Measurements from ENCODE around the gene AKAP8L.

The AKAP8L gene

GRCh38 chr19:15442142-15442920 is 23.5 kb upstream of the AKAP8L start:
- H3K79me2 ChIP-seq (ENCODE audit: control insufficient read depth, insufficient read depth, low read length, poor library complexity): no peaks in the 10 kb centered on the region
- H4K12ac ChIP-seq (ENCODE audit: low read depth, low read length): no peak overlapping the region
- no peak overlapping the region for H2BK12ac ChIP-seq (ENCODE audit: low read length)
- no peak overlapping the region for H3K23ac ChIP-seq (ENCODE audit: low read length)
- H3K9ac ChIP-seq (ENCODE audit: low read length): no peak overlapping the region
- H3K4me3 ChIP-seq (ENCODE audit: low read depth, low read length): no peak overlapping the region
- no peak overlapping the region for H4K8ac ChIP-seq (ENCODE audit: low read depth, low read length)
- no peaks in the 10 kb centered on the region for H3K9me3 ChIP-seq (ENCODE audit: insufficient read depth, low read depth, low read length)
- no peak overlapping the region for H3K18ac ChIP-seq (ENCODE audit: low read length)
- no peaks in the 10 kb centered on the region for H3K27me3 ChIP-seq (ENCODE audit: insufficient read depth, low read length)
- H3K14ac ChIP-seq (ENCODE audit: low read length): no peak overlapping the region
- H3K4ac ChIP-seq (ENCODE audit: low read depth, low read length): no peak overlapping the region
- no peak for DNase-seq
- no peak overlapping the region for H2BK120ac ChIP-seq (ENCODE audit: insufficient read depth, low read length, poor library complexity)
- H2BK5ac ChIP-seq (ENCODE audit: low read depth, low read length, poor library complexity): no peak overlapping the region
- no peaks in the 10 kb centered on the region for H3K36me3 ChIP-seq (ENCODE audit: control insufficient read depth in 1 of 2, insufficient read depth in 2 of 2, low read length in 2 of 2)
- no peaks in the 10 kb centered on the region for H3K4me1 ChIP-seq (ENCODE audit: control insufficient read depth in 1 of 2, insufficient read depth in 2 of 2, low read length in 2 of 2)
- no peak overlapping the region for H3K4me2 ChIP-seq (ENCODE audit: low read length)
- WGBS (ENCODE audit: extremely low coverage, insufficient coverage, insufficient read length): no CpG with 5 or more reads among the region's 13 CpGs
- no peak overlapping the region for H2AK5ac ChIP-seq (ENCODE audit: low read length)
- no peak overlapping the region for H3K27ac ChIP-seq (ENCODE audit: low read depth, low read length)
- H2AFZ ChIP-seq (ENCODE audit: insufficient read depth, low read length, poor library complexity): no peak overlapping the region
- H3K79me1 ChIP-seq (ENCODE audit: low read length): no peaks in the 10 kb centered on the region
- H4K91ac ChIP-seq (ENCODE audit: low read depth, low read length): no peak overlapping the region

- Histone ChIP-seq H2AFZ (ENCODE audit: insufficient read depth, low read length, poor library complexity) (no peak overlapping the region), H4K8ac (ENCODE audit: low read depth, low read length) (no peak overlapping the region), H4K91ac (ENCODE audit: low read depth, low read length) (no peak overlapping the region), H3K27ac (ENCODE audit: low read depth, low read length) (no peak overlapping the region), H3K18ac (ENCODE audit: low read length) (no peak overlapping the region), H3K36me3 (ENCODE audit: control insufficient read depth in 1 of 2, insufficient read depth in 2 of 2, low read length in 2 of 2) (no peaks in the 10 kb centered on the region), H2BK5ac (ENCODE audit: low read depth, low read length, poor library complexity) (no peak overlapping the region), H3K79me1 (ENCODE audit: low read length) (no peaks in the 10 kb centered on the region), H2AK5ac (ENCODE audit: low read length) (no peak overlapping the region), H3K79me2 (ENCODE audit: control insufficient read depth, insufficient read depth, low read length, poor library complexity) (no peaks in the 10 kb centered on the region), H3K4me1 (ENCODE audit: control insufficient read depth in 1 of 2, insufficient read depth in 2 of 2, low read length in 2 of 2) (no peaks in the 10 kb centered on the region), H3K23ac (ENCODE audit: low read length) (no peak overlapping the region), H3K4me2 (ENCODE audit: low read length) (no peak overlapping the region), H2BK120ac (ENCODE audit: insufficient read depth, low read length, poor library complexity) (no peak overlapping the region), H3K27me3 (ENCODE audit: insufficient read depth, low read length) (no peaks in the 10 kb centered on the region), H4K12ac (ENCODE audit: low read depth, low read length) (no peak overlapping the region), H3K14ac (ENCODE audit: low read length) (no peak overlapping the region), H2BK12ac (ENCODE audit: low read length) (no peak overlapping the region), H3K4me3 (ENCODE audit: low read depth, low read length) (no peak overlapping the region), H3K9ac (ENCODE audit: low read length) (no peak overlapping the region), H3K9me3 (ENCODE audit: insufficient read depth, low read depth, low read length) (peaks cover 2% of the 10 kb centered on the region), H3K4ac (ENCODE audit: low read depth, low read length) (no peak overlapping the region)
- DNase-seq: peak in 1 of 2 donors; percentile 26
- WGBS (ENCODE audit: extremely low coverage, insufficient coverage, insufficient read length): no CpG with 5 or more reads among the region's 3 CpGs
Measured at GRCh38 chr19:15441317-15441716, 22.5 kb upstream of the AKAP8L start.

GRCh38 chr19:15439821-15440641 is 21.2 kb upstream of the AKAP8L start:
- Histone ChIP-seq H3K9me3 (ENCODE audit: insufficient read depth, low read depth, low read length) (peaks cover 2% of the 10 kb centered on the region), H3K79me2 (ENCODE audit: control insufficient read depth, insufficient read depth, low read length, poor library complexity) (no peaks in the 10 kb centered on the region), H3K4me1 (ENCODE audit: control insufficient read depth in 1 of 2, insufficient read depth in 2 of 2, low read length in 2 of 2) (no peaks in the 10 kb centered on the region), H3K27ac (ENCODE audit: low read depth, low read length) (no peak overlapping the region), H3K9ac (ENCODE audit: low read length) (no peak overlapping the region), H3K14ac (ENCODE audit: low read length) (no peak overlapping the region), H3K4ac (ENCODE audit: low read depth, low read length) (no peak overlapping the region), H3K79me1 (ENCODE audit: low read length) (no peaks in the 10 kb centered on the region), H2AK5ac (ENCODE audit: low read length) (no peak overlapping the region), H4K8ac (ENCODE audit: low read depth, low read length) (no peak overlapping the region), H2BK12ac (ENCODE audit: low read length) (no peak overlapping the region), H4K91ac (ENCODE audit: low read depth, low read length) (no peak overlapping the region), H2BK5ac (ENCODE audit: low read depth, low read length, poor library complexity) (no peak overlapping the region), H3K4me2 (ENCODE audit: low read length) (no peak overlapping the region), H3K27me3 (ENCODE audit: insufficient read depth, low read length) (no peaks in the 10 kb centered on the region), H4K12ac (ENCODE audit: low read depth, low read length) (no peak overlapping the region), H2BK120ac (ENCODE audit: insufficient read depth, low read length, poor library complexity) (no peak overlapping the region), H2AFZ (ENCODE audit: insufficient read depth, low read length, poor library complexity) (no peak overlapping the region), H3K36me3 (ENCODE audit: control insufficient read depth in 1 of 2, insufficient read depth in 2 of 2, low read length in 2 of 2) (no peaks in the 10 kb centered on the region), H3K23ac (ENCODE audit: low read length) (no peak overlapping the region), H3K18ac (ENCODE audit: low read length) (no peak overlapping the region), H3K4me3 (ENCODE audit: low read depth, low read length) (no peak overlapping the region)
- no CpG with 5 or more reads among the region's 38 CpGs for WGBS (ENCODE audit: extremely low coverage, insufficient coverage, insufficient read length)
- no peak for DNase-seq

GRCh38 chr19:15439078-15439799 is 20.5 kb upstream of the AKAP8L start:
- Histone ChIP-seq H2BK5ac (ENCODE audit: low read depth, low read length, poor library complexity) (no peak overlapping the region), H2BK12ac (ENCODE audit: low read length) (no peak overlapping the region), H4K12ac (ENCODE audit: low read depth, low read length) (no peak overlapping the region), H3K9me3 (ENCODE audit: insufficient read depth, low read depth, low read length) (peaks cover 2% of the 10 kb centered on the region), H3K18ac (ENCODE audit: low read length) (no peak overlapping the region), H3K23ac (ENCODE audit: low read length) (no peak overlapping the region), H3K14ac (ENCODE audit: low read length) (no peak overlapping the region), H3K27ac (ENCODE audit: low read depth, low read length) (no peak overlapping the region), H3K36me3 (ENCODE audit: control insufficient read depth in 1 of 2, insufficient read depth in 2 of 2, low read length in 2 of 2) (no peaks in the 10 kb centered on the region), H3K4ac (ENCODE audit: low read depth, low read length) (no peak overlapping the region), H3K4me3 (ENCODE audit: low read depth, low read length) (no peak overlapping the region), H3K79me1 (ENCODE audit: low read length) (no peaks in the 10 kb centered on the region), H2AK5ac (ENCODE audit: low read length) (no peak overlapping the region), H3K79me2 (ENCODE audit: control insufficient read depth, insufficient read depth, low read length, poor library complexity) (no peaks in the 10 kb centered on the region), H4K8ac (ENCODE audit: low read depth, low read length) (no peak overlapping the region), H4K91ac (ENCODE audit: low read depth, low read length) (no peak overlapping the region), H2AFZ (ENCODE audit: insufficient read depth, low read length, poor library complexity) (no peak overlapping the region), H3K4me1 (ENCODE audit: control insufficient read depth in 1 of 2, insufficient read depth in 2 of 2, low read length in 2 of 2) (no peaks in the 10 kb centered on the region), H2BK120ac (ENCODE audit: insufficient read depth, low read length, poor library complexity) (no peak overlapping the region), H3K4me2 (ENCODE audit: low read length) (no peak overlapping the region), H3K9ac (ENCODE audit: low read length) (no peak overlapping the region), H3K27me3 (ENCODE audit: insufficient read depth, low read length) (no peaks in the 10 kb centered on the region)
- WGBS (ENCODE audit: extremely low coverage, insufficient coverage, insufficient read length): no CpG with 5 or more reads among the region's 25 CpGs
- DNase-seq: no peak

All from trophoblast cell (in vitro differentiated cells and primary cell).